Measurements from ENCODE around the gene ADAMTS14.

ADAMTS14 gene

DNA sequence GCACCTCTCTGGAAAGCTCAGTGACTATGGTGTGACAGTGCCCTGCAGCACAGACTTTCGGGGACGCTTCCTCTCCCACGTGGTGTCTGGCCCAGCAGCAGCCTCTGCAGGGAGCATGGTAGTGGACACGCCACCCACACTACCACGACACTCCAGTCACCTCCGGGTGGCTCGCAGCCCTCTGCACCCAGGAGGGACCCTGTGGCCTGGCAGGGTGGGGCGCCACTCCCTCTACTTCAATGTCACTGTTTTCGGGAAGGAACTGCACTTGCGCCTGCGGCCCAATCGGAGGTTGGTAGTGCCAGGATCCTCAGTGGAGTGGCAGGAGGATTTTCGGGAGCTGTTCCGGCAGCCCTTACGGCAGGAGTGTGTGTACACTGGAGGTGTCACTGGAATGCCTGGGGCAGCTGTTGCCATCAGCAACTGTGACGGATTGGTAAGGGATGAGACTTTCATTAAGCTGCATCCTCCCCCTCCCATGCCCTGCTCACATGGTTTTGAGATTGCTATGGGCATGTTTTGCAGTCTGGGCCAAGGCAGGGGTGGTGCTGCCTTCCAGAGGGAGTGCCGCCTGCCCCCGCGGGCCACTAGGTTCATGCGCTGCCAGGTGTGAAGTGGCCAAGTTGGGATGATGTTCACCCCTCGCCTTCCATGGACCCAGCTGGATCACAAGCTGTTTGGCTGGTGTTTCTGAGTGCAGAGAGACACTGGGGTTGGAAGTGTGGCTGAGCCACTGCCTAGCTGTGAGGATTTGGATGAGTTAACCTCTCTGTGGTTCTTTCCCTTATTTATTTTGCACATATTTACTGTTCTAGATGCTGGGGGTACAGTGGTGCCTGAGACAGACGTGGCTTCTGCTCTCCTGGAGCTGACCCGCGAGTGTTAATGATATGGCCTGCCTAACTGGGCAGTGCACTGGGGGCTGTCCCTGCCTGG lies 2.5 kb downstream of the ADAMTS14 start:
- FAIRE-seq (no peak), DNase-seq (ENCODE audit: insufficient read length, low spot score) (no peak)

DNA sequence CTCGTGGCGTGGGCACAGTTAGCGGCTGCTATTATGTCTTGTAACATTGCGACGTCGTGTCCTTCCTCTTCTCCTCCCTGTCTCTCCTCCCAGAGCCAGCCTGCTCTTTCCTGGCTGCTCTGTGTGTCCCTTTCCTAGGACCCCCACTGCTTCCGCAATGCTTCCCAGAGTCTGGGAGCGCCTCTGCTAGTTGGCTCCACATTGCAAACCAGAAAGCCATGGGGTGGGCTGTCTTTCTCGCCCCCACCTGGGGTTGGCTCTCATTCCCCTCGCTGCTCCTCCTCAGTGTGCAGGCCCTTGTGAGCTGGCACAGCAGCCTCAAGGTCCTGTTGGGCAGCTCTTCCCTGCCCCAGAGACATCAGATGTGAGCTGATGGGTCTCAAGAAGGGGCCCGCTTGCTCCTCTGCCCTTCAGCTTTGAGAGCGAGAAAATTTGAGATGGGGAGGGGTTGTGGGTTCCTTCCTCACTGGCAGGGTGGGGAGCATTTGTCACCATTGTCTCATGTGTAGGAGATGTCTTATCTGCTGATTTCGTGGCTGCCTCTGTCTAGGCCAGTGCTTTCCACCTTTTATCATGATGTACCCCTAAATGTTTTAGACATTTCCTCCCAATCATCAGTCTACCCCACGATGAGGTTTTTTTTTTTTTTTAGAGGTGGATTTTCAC lies 3.3 kb downstream of the ADAMTS14 start:
- FAIRE-seq, result no peak
- no peak for DNase-seq (ENCODE audit: insufficient read length, low spot score)

- FAIRE-seq (no peak), DNase-seq (ENCODE audit: insufficient read length, low spot score) (no peak)
Measured at GRCh38 chr10:70676511-70676910, 4.2 kb downstream of the ADAMTS14 start.

DNA sequence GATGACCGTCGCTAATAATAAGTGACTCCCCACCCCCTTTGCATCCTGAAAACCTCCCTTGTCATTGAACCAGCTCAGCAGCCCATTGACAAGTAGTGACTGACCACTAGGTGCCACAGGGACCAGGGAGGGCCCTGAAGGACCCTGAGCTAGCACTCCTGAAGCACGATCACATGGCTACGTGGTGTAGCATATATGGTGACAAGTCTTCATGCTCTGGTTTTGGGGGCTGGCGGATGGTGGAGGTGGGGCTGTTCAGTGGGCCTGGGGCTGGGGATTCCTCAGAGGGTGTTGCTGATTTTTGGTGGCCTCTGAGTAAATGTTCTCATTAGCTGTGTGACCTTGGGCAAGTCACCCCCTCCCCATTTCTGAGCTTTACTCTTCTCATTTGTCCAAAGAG lies 4.7 kb downstream of the ADAMTS14 start:
- DNase-seq (ENCODE audit: insufficient read length, low spot score) (no peak), FAIRE-seq (no peak)

DNA sequence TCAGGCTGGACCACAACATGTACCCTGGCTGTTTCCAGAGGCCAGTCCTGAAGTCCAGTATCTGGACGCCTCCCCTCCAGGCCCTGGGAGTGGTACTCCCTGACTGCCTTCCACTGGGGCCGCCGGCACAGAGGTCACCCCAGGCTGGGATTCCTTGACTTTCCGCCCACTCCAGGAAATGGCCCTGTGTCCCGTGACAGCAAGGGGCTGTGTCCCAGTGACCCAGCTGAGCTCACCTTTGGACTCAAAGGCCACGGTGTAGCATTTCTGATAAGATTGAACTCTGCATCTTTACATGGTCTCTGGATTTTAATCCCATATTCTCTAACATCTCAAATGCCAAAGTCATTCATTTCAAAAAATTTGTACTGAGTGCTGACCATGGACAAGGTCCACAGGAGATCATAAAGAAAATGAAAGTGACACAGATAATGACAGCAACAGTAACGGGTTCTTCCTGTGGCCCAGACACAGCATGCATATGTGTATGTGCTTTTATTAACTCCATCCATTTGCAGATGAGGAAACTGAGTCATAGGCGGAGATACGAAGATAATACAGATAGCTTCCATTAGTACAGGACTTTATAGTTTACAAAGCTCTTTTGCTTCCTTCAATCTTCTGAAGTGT lies 5.4 kb downstream of the ADAMTS14 start:
- DNase-seq (ENCODE audit: insufficient read length, low spot score), result no peak
- no peak for FAIRE-seq

- no peak for FAIRE-seq
Measured at GRCh38 chr10:70678250-70678635, 5.9 kb downstream of the ADAMTS14 start.

GRCh38 chr10:70678757-70679489 lies 6.6 kb downstream of the ADAMTS14 start:
- FAIRE-seq, result no peak
- no peak for DNase-seq (ENCODE audit: insufficient read length, low spot score)

More at GRCh38 chr10:70678250-70678635, 5.9 kb downstream of the ADAMTS14 start:
- DNase-seq (ENCODE audit: insufficient read length, low spot score), result no peak

GRCh38 chr10:70679498-70679897 lies 7.2 kb downstream of the ADAMTS14 start:
- no peak for FAIRE-seq
- DNase-seq (ENCODE audit: insufficient read length, low spot score), result no peak

GRCh38 chr10:70680899-70681730 lies 8.8 kb downstream of the ADAMTS14 start:
- DNase-seq (ENCODE audit: insufficient read length, low spot score) (no peak), FAIRE-seq (no peak)

DNA sequence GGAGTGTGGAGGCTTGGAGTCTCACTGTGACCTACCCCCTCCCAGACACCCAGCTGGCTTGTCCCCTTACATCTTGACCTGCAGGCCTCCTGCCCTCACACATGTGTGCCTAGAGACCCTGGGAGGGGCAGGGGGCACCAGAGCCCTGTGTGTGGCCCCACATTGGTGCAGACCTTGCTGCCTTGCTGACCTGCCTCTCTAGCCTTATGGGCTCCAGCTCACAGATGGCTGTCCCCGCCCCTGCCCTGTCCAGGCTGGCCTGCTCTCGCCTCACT lies 9.4 kb downstream of the ADAMTS14 start:
- FAIRE-seq (no peak), DNase-seq (ENCODE audit: insufficient read length, low spot score) (no peak)

- no peak for DNase-seq (ENCODE audit: insufficient read length, low spot score)
- no peak for FAIRE-seq
Measured at GRCh38 chr10:70682920-70683600, 10.8 kb downstream of the ADAMTS14 start.

DNA sequence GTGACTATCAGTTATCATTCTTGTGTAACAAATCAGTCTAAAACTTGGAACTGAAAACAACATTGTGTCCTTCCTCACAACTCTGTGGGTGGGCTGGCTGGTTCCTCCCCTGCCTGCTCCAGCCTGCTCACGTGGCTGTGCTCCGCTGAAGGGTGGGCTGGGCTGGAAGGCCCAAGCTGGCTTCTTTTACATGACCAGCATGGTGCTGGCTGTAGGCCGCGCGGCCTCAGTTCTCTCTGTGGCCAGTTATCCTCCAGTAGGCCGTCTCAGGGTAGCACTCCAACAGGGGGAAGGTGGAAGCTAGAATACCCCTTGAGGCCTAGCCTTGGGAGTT lies 11.3 kb downstream of the ADAMTS14 start:
- DNase-seq (ENCODE audit: insufficient read length, low spot score), result no peak
- FAIRE-seq, result no peak

DNA sequence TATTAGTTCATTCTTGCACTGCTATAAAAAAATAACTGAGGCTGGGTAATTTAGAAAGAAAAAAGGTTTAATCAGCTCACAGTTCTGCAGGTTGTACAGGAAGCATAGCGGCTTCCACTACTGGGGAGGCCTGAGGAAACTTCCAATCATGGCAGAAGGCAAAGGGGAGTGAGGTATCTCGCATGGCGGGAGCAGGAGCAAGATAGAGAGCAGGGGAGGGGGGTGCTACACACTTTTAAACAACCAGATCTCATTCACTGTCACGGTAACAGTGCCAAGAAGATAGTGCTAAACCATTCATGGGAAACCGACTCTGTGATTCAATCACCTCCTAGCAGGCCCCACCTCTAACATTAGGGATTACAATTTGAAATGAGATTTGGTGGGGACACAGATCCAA lies 11.6 kb downstream of the ADAMTS14 start:
- DNase-seq (ENCODE audit: insufficient read length, low spot score) (no peak), FAIRE-seq (no peak)

DNA sequence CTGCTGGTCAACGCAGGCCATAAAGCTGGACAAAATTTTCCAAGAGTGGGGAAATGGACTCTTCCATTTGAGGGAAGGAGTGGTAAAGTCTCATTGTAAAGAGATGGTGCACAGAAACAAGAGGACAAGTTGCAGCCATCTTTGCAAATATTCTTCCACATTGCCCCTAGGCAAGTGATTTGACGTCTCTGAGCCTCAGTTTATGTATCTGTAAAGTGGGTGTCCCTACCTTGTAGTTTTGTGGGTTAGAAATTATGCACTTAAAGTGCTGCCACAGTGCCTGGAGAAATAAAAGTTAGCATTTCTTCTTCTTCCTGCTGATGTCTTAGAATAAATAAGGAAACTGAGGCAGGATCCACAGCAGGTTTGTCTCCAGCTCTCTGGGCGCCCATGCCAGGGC lies 12.1 kb downstream of the ADAMTS14 start:
- DNase-seq (ENCODE audit: insufficient read length, low spot score) (no peak), FAIRE-seq (no peak)

DNA sequence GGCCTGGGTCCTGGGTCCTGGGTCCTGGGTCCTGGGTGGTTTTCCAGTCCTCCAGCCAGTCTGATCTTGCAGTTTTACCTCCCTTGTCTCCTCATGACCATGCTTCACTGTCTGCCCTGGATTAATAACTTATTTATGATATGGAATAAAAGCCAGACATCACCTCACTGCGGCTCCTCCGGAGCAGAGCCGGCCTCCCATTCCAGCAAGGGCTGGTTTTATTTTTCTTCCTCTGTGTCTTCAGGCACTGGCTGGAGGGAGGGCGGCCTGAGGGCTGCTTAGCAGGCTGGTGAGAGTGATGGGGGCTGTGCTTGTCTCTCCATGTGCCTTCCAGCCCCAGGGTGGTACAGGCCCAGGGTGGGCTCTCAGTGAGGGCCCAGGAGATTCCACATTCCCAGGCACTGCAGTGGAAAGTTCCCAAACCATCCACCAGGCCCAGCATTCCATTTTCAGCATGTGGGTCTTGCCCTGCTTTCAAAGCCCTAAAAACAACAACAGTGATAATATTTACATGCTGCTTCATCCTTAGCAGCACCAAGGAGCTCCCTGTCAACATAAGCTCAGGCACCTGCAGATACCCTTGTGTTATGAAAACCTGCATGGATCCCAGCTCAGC lies 12.6 kb downstream of the ADAMTS14 start:
- DNase-seq (ENCODE audit: insufficient read length, low spot score) (no peak), FAIRE-seq (no peak)

- no peak for DNase-seq (ENCODE audit: insufficient read length, low spot score)
- FAIRE-seq, result no peak
Measured at GRCh38 chr10:70685455-70685911, 13.2 kb downstream of the ADAMTS14 start.

DNA sequence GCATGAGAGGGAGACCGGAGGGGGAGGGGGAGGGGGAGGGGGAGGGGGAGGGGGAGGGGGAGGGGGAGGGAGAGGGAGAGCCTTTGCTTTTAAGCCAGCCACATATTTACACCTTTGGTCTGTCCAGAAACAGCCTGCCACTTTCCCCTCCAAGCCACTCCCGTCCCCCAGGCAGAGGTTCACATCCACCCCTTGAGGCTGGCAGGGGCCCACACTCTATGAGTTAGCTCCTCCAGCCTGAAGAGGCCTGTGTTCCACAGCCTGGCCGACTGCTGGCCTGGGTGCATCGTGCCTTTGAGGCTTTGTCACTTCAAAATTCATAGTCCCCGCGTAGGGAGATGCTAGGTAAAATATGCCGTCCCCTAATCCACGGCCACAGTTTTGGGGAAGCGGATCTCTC lies 16.5 kb downstream of the ADAMTS14 start:
- FAIRE-seq (no peak), DNase-seq (ENCODE audit: insufficient read length, low spot score) (no peak)

DNA sequence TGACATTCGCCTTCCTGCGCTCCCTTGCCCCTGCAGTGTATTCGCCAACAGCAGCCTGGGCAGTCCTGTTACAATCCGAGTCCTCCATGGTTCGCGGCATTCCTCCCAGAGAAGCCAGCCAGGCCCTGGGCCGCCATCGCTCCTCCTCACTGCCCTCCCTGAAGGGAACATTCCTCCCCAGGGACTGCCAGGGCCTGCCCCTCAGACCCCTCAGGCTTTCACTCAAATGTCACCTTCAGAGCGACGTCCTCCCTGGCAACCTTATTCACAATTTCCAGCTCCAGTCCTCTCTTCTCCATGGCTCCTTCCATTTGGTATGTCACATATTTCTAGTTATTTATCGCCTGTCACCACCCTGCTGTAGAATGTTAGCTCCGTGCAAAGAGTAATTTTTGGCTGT lies 17.4 kb downstream of the ADAMTS14 start:
- no peak for FAIRE-seq
- DNase-seq (ENCODE audit: insufficient read length, low spot score), result no peak

DNA sequence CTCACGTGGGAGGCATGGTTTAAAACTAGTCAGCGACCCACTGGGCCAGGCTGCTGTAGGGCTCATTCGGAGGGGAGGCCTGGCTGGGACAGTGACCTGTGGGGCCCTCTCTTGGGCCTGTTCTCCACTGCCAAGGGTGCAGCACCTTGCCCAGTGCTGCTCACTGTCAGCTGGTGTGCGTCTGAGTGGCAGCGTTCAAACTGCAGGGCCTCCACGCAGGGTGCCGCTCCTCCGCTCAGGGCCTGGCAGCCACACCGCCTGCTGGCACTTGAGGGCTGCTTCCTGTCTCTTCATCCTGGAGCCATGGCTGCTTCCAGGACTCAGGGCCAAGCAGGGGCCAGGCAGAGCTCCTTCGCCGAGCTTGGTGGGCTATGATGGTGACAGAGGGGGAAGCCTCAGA lies 18.3 kb downstream of the ADAMTS14 start:
- no peak for FAIRE-seq
- DNase-seq (ENCODE audit: insufficient read length, low spot score), result no peak

Data from HTR-8/SVneo (cell line).